ENCODE measurements around the gene MRPL40.

DNA sequence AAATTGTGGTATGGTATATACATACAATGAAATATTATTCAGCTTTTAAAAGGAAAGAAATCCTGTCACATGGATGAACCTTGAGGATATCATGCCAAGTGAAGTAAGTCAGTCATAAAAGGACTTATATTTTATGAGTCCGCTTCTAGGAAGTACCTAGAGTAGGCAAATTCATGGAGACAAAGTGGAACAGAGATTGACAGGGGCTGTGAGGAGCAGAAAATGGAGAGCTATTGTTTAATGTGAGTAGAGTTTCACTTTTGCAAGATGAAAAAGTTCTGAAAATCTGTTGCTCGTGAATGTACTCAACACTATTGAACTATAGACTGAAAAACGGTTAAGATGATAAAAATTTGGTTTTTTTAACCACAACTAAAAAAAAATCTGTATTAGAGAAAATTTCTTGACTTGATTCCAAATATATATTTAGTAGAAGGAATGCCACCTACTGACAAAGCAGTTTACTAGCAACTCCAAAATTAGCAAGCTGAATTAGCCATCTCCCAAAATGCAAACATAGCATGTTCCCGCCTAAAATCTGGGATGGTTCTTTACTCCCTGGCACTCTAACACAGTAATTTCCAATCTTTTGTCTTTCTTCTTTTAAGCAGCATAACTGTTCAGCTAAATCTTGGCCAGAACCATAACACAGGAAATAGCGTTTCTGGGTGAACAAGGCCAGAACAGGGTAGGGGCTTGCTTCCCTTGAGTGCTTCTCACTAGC lies 45.1 kb downstream of the MRPL40 start:
- TF ChIP-seq, protein P1, sequence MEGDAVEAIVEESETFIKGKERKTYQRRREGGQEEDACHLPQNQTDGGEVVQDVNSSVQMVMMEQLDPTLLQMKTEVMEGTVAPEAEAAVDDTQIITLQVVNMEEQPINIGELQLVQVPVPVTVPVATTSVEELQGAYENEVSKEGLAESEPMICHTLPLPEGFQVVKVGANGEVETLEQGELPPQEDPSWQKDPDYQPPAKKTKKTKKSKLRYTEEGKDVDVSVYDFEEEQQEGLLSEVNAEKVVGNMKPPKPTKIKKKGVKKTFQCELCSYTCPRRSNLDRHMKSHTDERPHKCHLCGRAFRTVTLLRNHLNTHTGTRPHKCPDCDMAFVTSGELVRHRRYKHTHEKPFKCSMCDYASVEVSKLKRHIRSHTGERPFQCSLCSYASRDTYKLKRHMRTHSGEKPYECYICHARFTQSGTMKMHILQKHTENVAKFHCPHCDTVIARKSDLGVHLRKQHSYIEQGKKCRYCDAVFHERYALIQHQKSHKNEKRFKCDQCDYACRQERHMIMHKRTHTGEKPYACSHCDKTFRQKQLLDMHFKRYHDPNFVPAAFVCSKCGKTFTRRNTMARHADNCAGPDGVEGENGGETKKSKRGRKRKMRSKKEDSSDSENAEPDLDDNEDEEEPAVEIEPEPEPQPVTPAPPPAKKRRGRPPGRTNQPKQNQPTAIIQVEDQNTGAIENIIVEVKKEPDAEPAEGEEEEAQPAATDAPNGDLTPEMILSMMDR (IDR thresholded peaks at IDR 0.05): peak; percentile 47
- TF ChIP-seq ZFX (IDR thresholded peaks at IDR 0.05; ENCODE audit: borderline replicate concordance): no peak

All from 22Rv1 (cell line).